Tibial nerve (tissue), 3 donors: ENCODE results near the gene TOR1AIP1.

ENCODE experiments used
- POLR2A ChIP-seq, 2 donors: fragments of 450-650 bp; IDR thresholded peaks; one replicate each; pipeline ENCODE4 v1.6.1; 2017; ENCODE audit warnings: antibody characterized with exemption in 2 of 2, mild to moderate bottlenecking in 2 of 2, moderate library complexity in 2 of 2
- TF ChIP-seq, protein P1 (sequence below), 5 experiments: fragments of 200-600 bp in 3 of 5; fragments of 450-650 bp in 2 of 5; sonication (generic) in 3 of 5; IDR thresholded peaks; one replicate each; pipeline ENCODE4 v1.5.1; 2016 to 2019; ENCODE audit warnings: antibody characterized with exemption in 5 of 5, mild to moderate bottlenecking in 3 of 5, moderate library complexity in 2 of 5

DNA sequence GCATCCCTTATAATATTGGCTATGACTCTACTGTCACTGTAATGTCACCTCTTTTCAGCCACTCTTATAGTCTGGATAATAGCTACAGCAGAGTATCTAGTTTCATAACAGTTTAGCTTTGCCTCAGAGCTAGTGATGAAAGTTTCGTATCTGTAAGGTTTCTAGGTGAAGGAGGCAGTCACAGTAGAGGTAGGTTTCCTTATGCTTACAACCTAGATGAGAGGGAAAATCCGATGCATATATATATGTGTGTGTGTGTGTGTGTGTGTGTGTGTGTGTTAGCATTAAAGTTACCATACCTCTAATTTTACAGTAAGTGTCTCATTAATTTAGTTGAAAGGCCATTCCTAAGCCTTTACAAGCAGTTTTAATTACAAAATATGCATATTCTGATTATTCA is 2.3 kb upstream of the TOR1AIP1 start:
- TF ChIP-seq, protein P1, sequence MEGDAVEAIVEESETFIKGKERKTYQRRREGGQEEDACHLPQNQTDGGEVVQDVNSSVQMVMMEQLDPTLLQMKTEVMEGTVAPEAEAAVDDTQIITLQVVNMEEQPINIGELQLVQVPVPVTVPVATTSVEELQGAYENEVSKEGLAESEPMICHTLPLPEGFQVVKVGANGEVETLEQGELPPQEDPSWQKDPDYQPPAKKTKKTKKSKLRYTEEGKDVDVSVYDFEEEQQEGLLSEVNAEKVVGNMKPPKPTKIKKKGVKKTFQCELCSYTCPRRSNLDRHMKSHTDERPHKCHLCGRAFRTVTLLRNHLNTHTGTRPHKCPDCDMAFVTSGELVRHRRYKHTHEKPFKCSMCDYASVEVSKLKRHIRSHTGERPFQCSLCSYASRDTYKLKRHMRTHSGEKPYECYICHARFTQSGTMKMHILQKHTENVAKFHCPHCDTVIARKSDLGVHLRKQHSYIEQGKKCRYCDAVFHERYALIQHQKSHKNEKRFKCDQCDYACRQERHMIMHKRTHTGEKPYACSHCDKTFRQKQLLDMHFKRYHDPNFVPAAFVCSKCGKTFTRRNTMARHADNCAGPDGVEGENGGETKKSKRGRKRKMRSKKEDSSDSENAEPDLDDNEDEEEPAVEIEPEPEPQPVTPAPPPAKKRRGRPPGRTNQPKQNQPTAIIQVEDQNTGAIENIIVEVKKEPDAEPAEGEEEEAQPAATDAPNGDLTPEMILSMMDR (IDR thresholded peaks at IDR 0.05) = no peak
- no peak for TF ChIP-seq POLR2A (IDR thresholded peaks at IDR 0.05)
